H1 (cell line): ENCODE data around the gene SLC25A45. TPM values are rescaled to one million over a fixed set of nuclear protein-coding genes. Genes with fewer than 3 reads are reported as not detected.

Experiments
- CHD7 ChIP-seq: fragments of 300-600 bp; sonication (generic); IDR thresholded peaks from 2 replicates; pipeline ENCODE4 v1.7.1; 2012; ENCODE audit warnings: low read length, moderate library complexity, mild to moderate bottlenecking, inconsistent platforms; ENCODE audit not compliant: insufficient replicate concordance
- CREB1 ChIP-seq: IDR thresholded peaks from 2 replicates; pipeline ENCODE4 v1.6.1; 2012; ENCODE audit warnings: inconsistent platforms
- GTF2F1 ChIP-seq: IDR thresholded peaks from 2 replicates; pipeline ENCODE4 v1.6.1; 2012; ENCODE audit warnings: low read depth, low read length, improper control_type of control experiment, borderline replicate concordance
- RBBP5 ChIP-seq: IDR thresholded peaks from 2 replicates; pipeline ENCODE4 v1.7.1; 2012; ENCODE audit warnings: low read depth, mild to moderate bottlenecking, inconsistent platforms, low read length, moderate library complexity, borderline replicate concordance
- RXRA ChIP-seq: IDR thresholded peaks from 2 replicates; pipeline ENCODE4 v1.6.1; 2011; ENCODE audit warnings: low read depth, mild to moderate bottlenecking, low read length, moderate library complexity; ENCODE audit not compliant: insufficient read depth
- SAP30 ChIP-seq: fragments of 300-600 bp; sonication (generic); IDR thresholded peaks from 2 replicates; pipeline ENCODE4 v1.7.1; 2012; ENCODE audit warnings: low read length, moderate library complexity, mild to moderate bottlenecking, inconsistent platforms; ENCODE audit not compliant: insufficient read depth, insufficient replicate concordance
- SIX5 ChIP-seq: IDR thresholded peaks from 2 replicates; pipeline ENCODE4 v1.6.1; 2011; ENCODE audit warnings: mild to moderate bottlenecking, low read depth, low read length
- polyA plus RNA-seq, 7 experiments: library from polyadenylated mRNA; depleted of rRNA in 3 of 7; stranded (reverse) in 5 of 7; unstranded in 2 of 7; fragments of >200 nt in 5 of 7; fragments of 200-250 nt in 2 of 7; gene quantifications; 1 replicate in 5 of 7; 2 replicates in 1 of 7; 4 replicates in 1 of 7; pipeline versions ENCODE4 v1.2.1 to v1.2.3, GENCODE V29; 2011 to 2013; ENCODE audit warnings: missing spikeins in 2 of 7, mixed read lengths in 2 of 7
- total RNA-seq: library from RNA; stranded (reverse); fragmentation: NEBNext Ultra II Directional; extraction: Animal tissue kit (Norgen Biotek cat#: 25700); gene quantifications from 2 replicates; pipeline ENCODE4 v1.2.1, GENCODE V29; 2021

Gene SLC25A45
- total and polyA plus RNA-seq, 2 of the 8 experiments (the other 6 are each of a cell fraction or from before 2014, with no cell fraction given), result 0.54 to 0.59 TPM

DNA sequence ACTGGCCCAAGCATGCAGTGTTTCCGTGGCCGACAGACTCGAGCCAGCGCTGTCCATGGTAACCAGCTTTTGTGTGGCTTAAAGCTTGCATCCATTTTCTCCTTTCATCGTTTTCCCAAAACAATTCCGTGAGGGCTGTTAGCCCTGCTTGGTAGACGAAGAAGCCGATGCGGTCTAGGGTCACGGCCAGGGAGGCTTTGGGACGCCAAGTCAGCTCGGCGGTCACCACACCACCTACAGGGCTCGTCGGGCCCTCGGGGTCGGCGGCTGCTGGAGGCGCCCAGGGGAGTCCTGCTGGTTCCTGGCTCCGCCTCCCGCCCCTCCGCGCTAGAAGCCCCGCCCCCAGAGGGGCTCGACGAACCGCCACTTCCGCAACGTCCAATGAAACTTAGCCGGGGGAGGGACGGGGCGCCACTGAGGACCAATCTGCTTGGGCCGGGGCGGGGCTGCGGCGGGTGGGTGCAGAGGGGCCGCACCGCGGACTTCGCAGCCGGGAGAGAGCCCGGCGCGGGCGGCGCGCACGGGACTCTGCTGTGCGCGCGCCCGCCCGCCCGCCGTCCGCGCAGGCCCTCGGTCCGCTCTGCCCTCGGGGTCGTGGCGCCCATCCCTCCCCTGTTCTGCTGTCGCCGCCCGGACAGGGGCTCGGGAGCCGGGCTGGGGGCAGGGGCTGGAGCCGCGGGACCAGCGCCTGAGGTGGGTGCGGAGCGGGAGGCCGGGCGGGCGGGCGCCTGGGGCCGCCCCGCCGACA is 28.0 kb downstream of the SLC25A45 start, which contains the start of gene TIGD3 (continued):
- TF ChIP-seq SAP30 (no peak), SIX5 (no peak), CHD7 (no peak), CREB1 (no peak; the same call in 1 of the 2 replicates), RXRA (no peak), RBBP5 (peak; percentile 34; the same call in 1 of the 2 replicates), GTF2F1 (no peak)
- TF ChIP-seq, all 59 proteins: peak for 11
